ENCODE measurements around the gene NUP88. TPM values are rescaled to one million over a fixed set of nuclear protein-coding genes. Genes with fewer than 3 reads are reported as not detected.

NUP88 gene
- polyA plus RNA-seq, 1 donor (not counting 4 experiments of a cell fraction or from before 2014, with no cell fraction given), result 81.5 TPM

- Histone ChIP-seq H3K9me3 (ENCODE audit: control insufficient read depth, low read depth, low read length) (no peaks in the 10 kb centered on the region), H3K4me3 (ENCODE audit: control insufficient read depth in 2 of 3, extremely low read depth in 1 of 3, insufficient read depth in 2 of 3, low read depth in 1 of 3, low read length in 3 of 3) (peak overlapping the region; percentile 68 to 99 (median 98)), H3K36me3 (ENCODE audit: control insufficient read depth in 2 of 2, extremely low read depth in 1 of 2, insufficient read depth in 2 of 2, low read length in 2 of 2) (peaks cover 3 to 16% of the 10 kb centered on the region in 2 experiments), H3K9ac (ENCODE audit: control insufficient read depth, extremely low read depth, insufficient read depth, low read length) (peak overlapping the region; percentile 99), H2AFZ (ENCODE audit: control insufficient read depth, low read length) (peak overlapping the region; percentile 99), H3K27me3 (ENCODE audit: control insufficient read depth, extremely low read depth, insufficient read depth, low read length) (no peaks in the 10 kb centered on the region), H3K27ac (ENCODE audit: control insufficient read depth, insufficient read depth, low read length) (peak overlapping the region; percentile 99), H3K9me1 (ENCODE audit: control insufficient read depth, extremely low read depth, insufficient read depth, low read length) (no peaks in the 10 kb centered on the region), H3K4me2 (ENCODE audit: control insufficient read depth, extremely low read depth, insufficient read depth, low read depth, low read length) (peak overlapping the region; percentile 98), H3K4me1 (ENCODE audit: control insufficient read depth, extremely low read depth, insufficient read depth, low read length) (peaks cover 44% of the 10 kb centered on the region), H4K20me1 (ENCODE audit: control insufficient read depth, extremely low read depth, insufficient read depth, low read length) (no peaks in the 10 kb centered on the region), H3K79me2 (ENCODE audit: control insufficient read depth, insufficient read depth, low read length) (peaks cover 52% of the 10 kb centered on the region)
- TF ChIP-seq EZH2 (IDR thresholded peaks at IDR 0.05; ENCODE audit: low read length), result no peak
- no peak for TF ChIP-seq CTCF (optimal IDR thresholded peaks at IDR 0.05 in 1 of 3, IDR thresholded peaks at IDR 0.05 in 1 of 3, conservative IDR thresholded peaks at IDR 0.05 in 1 of 3; ENCODE audit: extremely low read depth in 1 of 3, insufficient read depth in 2 of 3, low read length in 3 of 3)
- DNase-seq (ENCODE audit: low read depth, low spot score) (no peak), FAIRE-seq (peak; percentile 32)
- dilution Hi-C loops (cut with MboI; ENCODE audit: extremely low pct_ligation_motif_present, low sequenced_read_pairs), result no loop called here
Observed at GRCh38 chr17:5418858-5419355, 555 bp downstream of the NUP88 start.

- no peaks in the 10 kb centered on the region for H3K27me3 ChIP-seq (ENCODE audit: control insufficient read depth, extremely low read depth, insufficient read depth, low read length)
- FAIRE-seq (no peak), DNase-seq (ENCODE audit: low read depth, low spot score) (no peak)
- H3K9ac ChIP-seq (ENCODE audit: control insufficient read depth, extremely low read depth, insufficient read depth, low read length), result peak overlapping the region; percentile 11
- peaks cover 34% of the 10 kb centered on the region for H3K4me1 ChIP-seq (ENCODE audit: control insufficient read depth, extremely low read depth, insufficient read depth, low read length)
- peak overlapping the region; percentile 51 for H3K27ac ChIP-seq (ENCODE audit: control insufficient read depth, insufficient read depth, low read length)
- no peaks in the 10 kb centered on the region for H4K20me1 ChIP-seq (ENCODE audit: control insufficient read depth, extremely low read depth, insufficient read depth, low read length)
- H3K9me1 ChIP-seq (ENCODE audit: control insufficient read depth, extremely low read depth, insufficient read depth, low read length), result peaks cover 3% of the 10 kb centered on the region
- dilution Hi-C loops (cut with MboI; ENCODE audit: extremely low pct_ligation_motif_present, low sequenced_read_pairs), result no loop called here
- H3K4me2 ChIP-seq (ENCODE audit: control insufficient read depth, extremely low read depth, insufficient read depth, low read depth, low read length), result peak overlapping the region; percentile 29
- TF ChIP-seq CTCF (optimal IDR thresholded peaks at IDR 0.05 in 1 of 3, IDR thresholded peaks at IDR 0.05 in 1 of 3, conservative IDR thresholded peaks at IDR 0.05 in 1 of 3; ENCODE audit: extremely low read depth in 1 of 3, insufficient read depth in 2 of 3, low read length in 3 of 3), result no peak
- TF ChIP-seq EZH2 (IDR thresholded peaks at IDR 0.05; ENCODE audit: low read length), result no peak
- peaks cover 67% of the 10 kb centered on the region for H3K79me2 ChIP-seq (ENCODE audit: control insufficient read depth, insufficient read depth, low read length)
- H2AFZ ChIP-seq (ENCODE audit: control insufficient read depth, low read length), result no peak overlapping the region
- peaks cover 8 to 24% of the 10 kb centered on the region in 2 experiments for H3K36me3 ChIP-seq (ENCODE audit: control insufficient read depth in 2 of 2, extremely low read depth in 1 of 2, insufficient read depth in 2 of 2, low read length in 2 of 2)
- no peak overlapping the region for H3K4me3 ChIP-seq (ENCODE audit: control insufficient read depth in 2 of 3, extremely low read depth in 1 of 3, insufficient read depth in 2 of 3, low read depth in 1 of 3, low read length in 3 of 3)
- no peaks in the 10 kb centered on the region for H3K9me3 ChIP-seq (ENCODE audit: control insufficient read depth, low read depth, low read length)
Observed at GRCh38 chr17:5416901-5417300, 2.6 kb downstream of the NUP88 start.
